CD4-positive, alpha-beta T cell treated with Interleukin-12 subunit alpha and Interleukin-12 subunit beta, for 1 hour (primary cell): Measurements from ENCODE around the gene CSHL1.

ENCODE experiments used
- DNase-seq: peaks from one replicate; pipeline ENCODE4 v3.0.0-alpha.2; 2020

CSHL1 gene

DNA sequence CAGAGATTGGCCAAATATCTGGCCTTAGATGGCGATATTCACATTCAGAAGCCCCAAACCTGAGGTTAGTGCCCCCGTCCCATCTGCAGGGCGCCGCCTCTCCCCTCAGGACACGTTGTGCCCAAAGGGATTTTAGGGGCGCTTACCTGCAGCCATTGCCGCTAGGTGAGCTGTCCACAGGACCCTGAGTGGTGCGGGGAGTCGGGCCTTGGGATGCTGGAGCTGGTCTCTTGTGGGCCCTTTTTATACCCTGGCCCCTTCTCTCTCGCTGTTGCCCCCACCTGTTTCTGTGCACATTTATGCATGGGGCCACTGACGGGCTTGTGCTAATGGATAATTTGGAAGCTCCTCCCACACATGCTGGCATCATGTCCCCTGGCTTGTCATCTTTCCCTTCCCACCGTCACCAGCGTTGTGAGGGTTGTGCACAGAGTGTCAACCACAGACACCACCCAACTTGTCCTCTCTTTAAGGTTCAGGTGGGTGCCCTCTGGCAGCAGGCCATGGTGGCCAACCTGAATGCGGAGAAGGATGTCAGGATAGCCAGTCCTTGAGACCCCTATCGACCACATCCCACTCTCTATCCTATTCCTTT is at the start of gene CSHL1:
CSHL1 (minus strand) TSS at position 218 of the 595 bp plus-strand sequence; CDS start at position 156, 62 bp downstream.
- no peak for DNase-seq

DNA sequence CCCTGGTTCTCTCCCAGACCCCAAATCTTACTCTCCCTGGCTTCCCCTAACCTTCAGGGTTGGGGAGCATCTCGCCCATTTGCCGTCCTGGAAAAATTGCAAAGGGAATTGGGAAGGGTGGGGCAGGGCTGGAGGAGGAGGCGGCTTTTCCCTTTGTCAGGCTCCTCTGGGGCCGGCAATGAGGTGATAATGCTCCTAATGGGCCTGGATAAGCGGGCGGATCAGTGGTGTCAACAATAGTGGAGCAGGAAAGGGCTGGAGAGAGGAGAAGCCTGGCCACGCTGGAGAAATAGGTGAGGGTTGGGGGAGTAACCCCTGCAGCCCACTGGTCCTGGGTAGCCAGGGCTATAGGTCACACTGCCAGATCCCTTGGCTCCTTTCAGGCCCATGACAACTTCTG is 49.4 kb upstream of the CSHL1 start:
- no peak for DNase-seq

DNA sequence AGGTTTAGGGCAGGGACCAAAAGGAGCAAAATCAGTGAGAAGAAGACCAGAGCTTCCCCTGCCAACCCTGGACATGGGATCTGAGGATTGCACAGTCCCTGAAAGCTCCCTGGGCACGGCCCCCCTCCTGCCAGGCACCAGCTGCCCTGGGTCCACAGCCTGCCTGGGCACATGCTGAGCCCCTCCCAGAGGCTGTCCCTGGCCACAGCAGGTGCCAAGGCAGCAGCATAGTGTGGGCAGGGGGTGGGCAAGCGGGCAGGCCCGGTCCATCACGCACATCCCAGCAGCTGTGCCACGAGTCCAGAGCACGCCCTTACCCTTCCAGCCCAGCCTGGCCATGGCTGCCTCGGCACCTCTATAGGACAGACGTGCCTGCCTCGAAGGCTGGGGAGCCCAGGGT is 48.9 kb upstream of the CSHL1 start:
- no peak for DNase-seq

DNA sequence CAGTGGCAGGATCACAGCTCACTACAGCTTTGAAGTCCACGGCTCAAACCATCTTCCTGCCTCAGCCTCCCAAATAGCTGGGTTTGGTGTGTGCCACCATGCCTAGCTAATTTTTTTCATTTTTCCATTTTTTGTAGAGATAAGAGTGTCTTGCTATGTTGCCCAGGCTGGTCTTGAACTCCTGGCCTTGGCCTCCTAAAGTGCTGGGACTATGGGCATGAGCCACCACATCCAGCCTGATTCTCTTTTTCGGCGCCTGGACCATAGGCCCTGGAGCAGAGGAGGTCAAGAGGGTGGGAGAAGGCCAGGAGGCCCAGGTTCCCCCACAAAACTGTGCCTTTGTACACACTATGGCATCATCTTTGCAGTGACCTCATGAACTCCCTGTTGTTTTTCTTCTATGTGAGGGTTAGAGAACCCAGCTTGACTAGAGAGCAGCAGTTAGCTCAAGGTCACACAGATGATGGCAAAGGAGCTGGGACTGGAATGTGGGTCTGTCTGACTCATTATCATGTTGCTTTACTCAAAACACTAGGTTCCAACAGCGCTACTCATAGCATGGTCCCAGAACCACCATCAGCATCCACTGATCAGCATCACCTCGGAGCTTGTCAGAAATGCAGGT is 45.4 kb upstream of the CSHL1 start:
- DNase-seq, result no peak

DNA sequence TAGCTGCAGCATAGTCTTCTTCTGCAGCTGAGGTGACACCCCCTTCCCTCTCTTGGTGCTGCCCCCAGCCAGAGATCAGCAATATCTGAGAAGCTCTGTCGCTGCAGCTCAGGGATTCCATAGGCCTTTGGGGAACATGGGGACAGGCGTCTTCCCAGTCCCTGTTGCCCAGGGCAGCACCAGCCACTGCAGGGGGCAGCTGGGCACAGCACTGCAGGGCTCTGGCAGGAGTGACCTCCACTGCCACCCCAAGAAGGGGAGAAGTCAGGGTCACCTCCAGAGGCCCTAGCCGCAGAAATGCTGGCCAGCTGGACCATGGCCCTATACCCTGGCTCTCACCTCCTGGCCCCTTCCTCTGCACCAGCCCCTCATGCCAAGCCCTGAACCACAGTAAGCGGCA is 44.7 kb upstream of the CSHL1 start:
- DNase-seq, result no peak

DNA sequence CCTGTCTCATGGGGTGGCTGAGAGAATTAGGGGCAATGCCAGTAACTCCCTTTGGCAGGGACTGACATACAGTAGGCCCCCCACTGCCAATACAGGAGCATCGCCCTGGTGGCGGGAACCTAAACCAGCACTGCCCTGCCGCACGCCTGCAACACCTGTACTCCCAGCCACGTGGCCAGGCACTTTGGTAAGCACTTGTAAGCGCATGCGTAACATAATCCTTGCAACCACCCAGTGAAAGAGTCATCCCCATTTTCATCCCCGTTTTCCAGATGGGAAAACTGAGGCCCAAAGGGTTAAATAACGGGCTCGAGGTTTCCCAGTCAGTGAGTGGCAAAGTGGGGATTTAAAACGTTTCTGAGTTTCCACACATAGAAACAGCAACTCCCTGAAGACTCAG is 44.2 kb upstream of the CSHL1 start:
- no peak for DNase-seq

DNA sequence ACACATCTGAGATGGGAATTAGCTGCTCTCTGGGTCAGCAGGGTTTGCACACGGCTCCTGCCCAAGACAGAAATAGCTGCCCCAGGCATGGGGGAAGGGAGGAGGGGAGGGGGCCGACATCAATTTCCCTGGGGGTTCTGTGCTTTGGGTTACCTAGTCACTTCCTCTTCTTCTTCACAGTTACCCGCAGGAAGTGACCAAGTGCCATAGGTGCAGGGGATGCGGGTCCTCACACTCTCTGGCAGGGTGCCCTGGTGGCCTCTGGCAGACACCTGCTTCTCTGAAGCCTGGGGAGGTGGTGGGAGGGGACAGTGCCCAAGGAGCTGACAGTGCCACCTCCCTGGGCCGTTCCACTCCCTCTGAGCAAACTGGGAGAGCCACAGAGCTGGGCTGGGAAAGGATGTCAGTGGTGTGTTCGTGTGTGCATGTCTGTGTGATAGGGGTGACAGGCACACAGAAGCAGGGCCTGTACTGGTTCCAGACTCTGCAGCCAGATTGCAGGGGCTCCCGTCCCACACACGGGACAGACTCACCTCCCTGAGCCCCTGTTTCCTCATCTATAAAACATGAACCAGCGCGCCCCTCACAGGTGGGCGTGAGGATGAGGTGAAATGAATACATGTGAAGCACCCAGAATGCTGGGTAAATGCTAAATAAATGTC is 43.5 kb upstream of the CSHL1 start:
- DNase-seq, result peak; percentile 48

DNA sequence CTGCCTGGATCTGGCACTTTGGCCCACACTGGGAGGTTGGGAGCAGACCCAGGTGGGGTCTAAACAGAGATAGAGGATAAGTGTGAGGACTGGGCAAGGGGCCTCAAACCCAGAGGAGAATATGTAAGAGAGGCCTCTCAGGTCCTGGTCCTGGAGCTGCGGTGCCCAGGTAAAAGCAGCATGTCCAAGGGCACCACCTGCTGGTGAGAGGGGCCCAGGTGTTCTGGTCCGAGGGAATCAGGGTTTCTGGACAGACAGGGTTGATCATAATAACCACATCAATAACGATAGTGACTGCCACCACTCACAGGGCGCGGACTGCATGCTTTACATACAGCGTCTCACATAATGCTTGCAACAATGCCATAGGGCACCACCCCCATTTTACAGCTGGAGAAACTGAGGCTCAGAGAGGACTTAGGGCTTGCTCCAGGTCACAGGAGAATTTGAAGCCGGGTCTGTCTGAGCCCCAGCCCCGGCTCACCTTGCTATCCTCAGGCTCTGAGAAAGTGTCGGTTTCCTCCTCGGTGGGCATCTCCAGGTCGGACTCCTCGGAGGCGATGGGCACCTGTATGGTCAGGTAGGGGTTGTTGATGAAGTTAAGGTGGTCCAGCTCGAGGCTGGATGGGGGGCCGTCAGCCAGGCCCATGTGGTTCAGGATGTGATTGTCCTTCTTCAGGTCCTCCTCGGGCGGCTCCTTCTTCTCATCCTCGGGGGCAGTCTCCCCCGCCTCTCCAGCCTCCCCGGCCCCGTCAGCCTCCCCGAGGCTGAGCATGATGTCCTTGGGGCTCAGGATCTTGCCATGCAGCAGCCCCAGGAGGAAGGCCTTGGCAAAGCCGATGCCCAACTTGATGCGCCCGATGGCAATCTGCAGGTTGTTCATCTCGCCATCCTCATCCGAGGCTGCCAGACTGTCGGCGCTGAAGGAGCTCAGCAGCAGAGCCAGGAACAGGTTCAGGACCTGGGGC is 40.2 kb upstream of the CSHL1 start:
- peak; percentile 52 for DNase-seq

DNA sequence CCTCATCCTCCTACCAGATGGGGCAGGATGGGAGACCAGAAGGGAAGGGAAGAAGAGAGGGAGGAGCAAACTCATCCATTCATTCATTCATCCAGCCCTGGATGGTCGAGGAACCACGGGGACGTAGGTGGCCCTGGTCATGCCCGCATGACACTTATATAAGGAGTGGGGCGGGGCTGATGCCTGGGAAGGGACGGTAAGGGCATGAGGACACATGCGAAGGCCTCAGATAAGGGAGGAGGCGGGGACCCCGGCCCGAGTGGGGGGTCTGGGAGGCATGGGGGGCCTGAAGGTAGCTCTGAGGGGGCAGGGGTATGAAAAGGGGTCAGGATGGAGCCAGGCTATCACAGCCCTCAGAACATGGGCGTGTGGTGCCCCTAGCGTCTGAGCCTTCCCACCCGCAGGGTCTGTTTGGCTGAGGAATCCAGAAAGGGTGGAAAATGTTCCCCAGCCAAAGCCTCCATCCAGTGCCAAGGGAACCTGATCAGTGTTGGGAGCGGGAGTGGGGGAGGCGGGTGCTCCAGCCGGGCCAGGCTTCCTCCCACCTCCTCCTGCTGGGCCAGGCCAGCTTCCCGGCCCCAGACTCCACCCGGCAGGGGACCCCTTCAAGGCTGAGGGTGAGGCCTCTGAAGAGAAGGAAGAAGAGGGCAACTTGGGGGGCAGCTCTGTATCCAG is 38.7 kb upstream of the CSHL1 start:
- DNase-seq, result no peak

DNA sequence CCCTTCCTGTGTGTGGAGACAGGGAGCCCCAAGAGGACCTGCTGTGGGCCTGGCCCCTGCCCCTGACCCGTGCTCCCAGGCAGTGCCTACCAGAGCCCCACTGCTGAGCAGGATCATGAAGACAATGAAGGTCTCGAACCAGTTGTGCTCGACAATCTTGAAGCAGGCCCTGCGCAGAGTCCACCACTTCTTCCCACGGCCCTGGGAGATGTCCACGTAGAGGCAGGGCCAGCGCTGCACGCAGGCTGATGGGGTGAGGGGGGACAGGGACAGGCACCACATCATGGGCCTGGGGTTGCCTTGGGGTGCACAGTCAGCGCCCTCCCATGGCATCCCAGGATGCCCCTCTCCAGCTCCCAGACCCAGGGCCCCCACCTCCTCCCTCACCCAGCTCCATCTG is 37.5 kb upstream of the CSHL1 start:
- DNase-seq, result no peak

DNA sequence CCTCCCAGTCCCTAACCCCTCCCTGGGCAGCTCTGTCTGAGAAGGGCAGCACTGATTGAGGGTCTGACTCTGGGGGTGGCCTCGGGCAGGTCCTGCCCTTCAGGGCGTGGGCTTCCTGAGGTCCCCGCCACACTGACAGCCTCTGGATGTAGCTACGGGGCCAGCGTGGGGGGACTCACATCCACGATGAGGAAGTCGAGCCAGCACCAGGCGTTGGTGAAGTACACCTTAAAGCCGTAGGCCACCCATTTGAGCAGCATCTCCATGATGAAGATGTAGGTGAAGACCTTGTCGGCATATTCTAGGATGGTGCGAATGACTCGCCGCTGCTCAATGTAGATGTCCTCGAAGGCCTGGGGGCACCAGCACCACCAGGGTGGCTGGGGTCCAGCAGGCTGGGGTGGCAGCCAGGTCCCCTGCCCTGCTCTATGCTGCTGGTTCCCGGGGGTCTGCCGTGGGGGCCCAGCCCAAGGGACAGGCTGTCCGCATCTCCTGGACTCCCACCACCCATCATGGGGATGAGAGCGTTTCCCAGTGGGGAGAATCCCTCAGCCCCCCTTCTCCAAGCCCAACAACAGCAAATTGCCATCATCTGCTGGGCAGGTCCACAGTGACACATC is 36.8 kb upstream of the CSHL1 start:
- no peak for DNase-seq

DNA sequence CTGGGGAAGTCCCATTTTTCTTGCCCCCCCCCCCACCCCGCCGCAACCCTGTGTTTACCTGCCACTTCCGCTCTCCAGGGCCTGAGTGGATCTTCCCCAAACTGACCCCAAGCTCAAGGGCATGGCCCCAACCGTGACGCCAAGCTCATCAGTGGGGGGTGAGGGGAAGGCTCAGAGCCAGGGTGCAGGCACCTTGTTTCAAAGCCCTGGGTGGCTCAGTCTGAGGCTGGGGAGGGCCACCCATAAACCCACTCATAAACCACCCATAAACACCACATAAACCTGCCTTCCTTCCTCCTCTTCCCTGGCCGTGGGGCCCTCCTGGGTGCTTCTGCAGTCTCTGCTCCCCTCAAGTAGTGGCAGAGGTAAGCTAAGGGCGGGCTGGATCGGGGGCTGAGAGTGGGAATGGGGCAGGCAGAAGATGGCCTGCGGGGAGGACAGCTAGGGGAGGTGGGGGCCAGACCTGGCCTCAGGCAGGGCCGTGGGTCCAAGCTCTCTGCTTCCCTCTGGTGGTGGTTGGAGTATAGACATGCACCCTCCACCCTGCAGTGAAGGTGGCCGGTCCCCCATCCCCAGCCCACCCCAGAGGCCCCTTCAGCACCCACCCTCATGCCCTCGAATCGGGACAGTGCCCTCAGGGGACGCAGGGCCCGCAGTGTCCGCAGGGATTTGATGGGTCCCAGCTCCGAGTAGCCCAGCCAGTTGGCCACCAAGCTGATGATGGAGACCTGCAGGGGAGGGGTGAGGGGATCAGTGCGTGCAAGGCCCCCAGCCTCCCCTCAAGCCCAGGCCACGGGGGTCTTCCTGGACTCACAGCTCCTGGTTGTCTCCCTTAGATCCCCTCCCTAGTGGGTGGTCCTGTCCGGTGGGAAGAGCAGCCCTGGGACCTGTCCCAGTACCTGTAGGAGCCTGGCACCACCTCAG is 35.6 kb upstream of the CSHL1 start:
- DNase-seq, result peak; percentile 65

DNA sequence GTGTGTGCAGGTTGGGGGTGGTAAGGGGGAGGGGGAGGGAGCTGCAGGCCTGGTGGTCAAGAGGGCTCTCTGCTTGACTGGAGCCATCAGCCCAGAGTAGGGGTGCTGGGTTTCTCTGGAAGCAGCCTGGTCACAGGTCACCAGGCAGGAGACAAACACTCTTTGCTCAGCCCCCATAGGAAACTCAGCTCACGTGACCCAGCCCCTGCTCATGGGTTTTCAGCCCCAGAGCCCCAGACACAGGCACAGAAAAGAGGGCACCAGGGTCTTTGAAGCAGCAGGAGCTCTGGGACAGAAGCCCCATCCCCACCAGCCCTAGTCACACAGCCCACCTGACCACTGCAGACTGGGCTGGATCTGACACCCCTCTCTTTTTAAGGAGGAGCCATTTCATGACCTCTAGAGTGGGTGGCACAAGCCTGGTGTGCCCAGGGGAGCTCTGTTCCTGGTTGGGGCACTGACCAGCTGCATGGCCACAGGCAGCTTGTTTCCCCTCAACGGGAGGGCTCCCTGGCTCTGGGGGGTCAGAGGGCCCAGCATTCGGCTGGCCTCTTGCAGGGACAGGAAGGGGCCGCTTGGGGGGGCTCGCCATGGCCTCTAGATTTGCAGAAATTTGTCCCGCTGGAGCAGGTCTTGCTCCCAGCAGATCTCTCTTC is 34.9 kb upstream of the CSHL1 start:
- DNase-seq, result no peak

DNA sequence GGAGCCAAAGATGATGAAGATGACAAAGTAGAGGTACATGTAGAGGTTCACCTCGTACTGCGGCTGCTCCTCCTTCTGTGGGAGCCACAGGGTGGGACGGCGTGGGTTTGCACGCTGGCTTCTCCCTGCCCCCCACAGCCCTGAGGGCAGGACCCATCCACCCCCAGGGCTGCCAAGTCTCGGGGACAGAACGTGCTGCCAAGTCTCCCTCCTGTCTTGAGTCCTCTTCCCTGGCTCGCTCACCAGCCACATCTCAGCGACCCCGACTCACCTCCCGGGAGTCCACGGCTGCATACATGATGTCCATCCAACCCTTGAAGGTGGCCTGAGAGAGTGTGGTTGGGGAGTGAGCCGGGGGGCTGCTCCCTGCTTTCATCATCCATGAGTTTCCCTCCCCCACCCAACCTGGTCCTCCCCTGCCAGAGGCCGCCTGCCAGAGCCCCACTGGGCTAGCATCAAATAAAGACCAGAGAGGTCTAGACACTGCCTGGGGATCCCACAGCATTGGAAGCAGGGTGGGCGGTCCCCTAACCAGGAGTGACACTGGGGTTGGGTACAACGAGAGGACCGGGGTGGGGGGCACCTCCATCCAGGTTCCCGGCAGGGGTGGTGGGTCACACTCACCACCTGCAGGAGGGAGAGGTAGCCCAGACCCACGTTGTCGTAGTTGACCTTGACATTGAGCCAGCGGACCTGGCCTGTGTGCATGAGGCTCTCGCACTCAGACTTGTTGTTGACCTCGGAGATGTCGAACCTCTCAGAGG is 33.9 kb upstream of the CSHL1 start:
- DNase-seq, result no peak

DNA sequence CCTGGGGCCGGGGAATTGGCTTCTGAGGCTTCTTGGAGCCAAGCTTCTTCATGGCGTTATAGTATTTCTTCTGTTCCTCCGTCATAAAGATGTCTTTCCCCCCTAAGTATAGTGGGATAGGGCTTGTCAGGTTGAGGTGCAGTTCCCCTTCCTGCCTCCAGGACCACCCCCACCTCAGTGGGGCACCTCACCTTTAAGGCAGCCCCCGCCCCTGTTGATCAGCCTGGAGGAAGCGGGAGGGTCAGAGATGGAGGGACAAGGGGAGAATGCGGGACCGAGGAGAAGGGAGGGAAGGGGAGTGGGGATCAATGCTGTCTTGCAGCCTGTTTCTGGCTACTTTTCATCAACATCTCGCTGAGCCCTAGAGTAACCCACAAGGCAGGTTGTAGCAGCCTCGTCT is 32.7 kb upstream of the CSHL1 start:
- no peak for DNase-seq

DNA sequence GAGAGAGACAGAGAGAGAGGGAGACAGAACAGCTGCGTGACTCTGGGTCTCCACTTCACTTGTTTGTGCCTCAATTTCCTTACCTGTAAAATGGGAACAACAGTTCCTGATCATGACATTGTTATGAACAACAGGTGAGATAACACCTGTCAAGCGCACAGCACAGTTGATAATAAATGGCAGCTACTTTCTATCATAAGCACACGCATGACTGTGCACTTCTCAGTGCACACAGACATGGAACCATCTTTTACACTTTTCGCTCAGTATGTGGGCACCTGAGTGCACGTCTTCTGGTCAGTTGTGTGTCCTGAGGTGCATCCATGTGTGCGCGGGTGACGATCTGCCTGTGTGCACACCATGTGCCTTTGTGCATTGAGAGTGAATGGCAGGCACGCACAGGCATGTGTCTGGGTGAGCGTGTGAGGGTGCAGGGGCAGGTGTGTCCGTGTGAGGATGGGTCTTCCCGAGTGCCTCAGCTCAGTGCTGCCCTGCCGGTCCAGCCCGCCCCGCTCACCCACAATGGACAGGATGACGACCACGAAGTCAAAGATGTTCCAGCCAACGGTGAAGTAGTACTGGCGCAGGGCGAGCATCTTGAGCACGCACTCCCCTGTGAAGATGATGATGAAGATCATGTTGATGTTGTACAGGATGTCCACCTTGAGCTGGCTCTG is 31.4 kb upstream of the CSHL1 start:
- DNase-seq, result no peak

DNA sequence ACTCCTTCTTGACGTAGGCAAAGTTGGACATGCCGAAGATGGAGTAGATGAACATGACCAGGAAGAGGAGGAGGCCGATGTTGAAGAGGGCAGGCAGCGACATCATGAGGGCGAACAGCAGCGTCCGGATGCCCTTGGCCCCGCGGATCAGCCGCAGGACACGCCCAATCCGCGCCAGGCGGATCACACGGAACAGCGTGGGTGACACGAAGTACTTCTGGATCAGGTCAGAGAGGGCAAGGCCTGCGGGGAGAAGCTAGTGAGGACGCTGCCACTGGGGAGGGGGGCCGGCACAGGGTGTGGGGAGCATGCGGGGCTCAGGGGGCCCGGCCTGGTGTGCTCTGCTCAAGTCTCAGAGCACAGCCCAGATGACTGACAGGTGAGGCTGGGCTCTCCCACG is 30.7 kb upstream of the CSHL1 start:
- DNase-seq, result no peak

DNA sequence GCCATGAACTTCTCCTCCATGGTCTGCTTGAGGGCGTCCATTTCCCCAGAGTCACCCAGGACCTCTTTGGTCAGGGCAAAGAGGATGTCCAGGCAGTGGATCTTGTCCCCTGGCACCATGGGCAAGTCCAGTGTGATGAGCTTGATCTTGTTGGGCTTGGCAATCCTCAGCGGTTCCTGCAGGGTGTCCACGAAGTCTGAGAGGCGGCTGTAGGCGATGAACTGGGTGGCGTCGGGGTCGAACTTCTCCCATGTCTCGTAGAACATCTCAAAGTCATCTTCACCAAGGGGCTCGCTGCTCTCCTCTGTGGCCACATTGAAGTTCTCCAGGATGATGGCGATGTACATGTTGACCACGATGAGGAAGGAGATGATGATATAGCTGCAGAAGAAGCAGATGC is 30.1 kb upstream of the CSHL1 start:
- no peak for DNase-seq

DNA sequence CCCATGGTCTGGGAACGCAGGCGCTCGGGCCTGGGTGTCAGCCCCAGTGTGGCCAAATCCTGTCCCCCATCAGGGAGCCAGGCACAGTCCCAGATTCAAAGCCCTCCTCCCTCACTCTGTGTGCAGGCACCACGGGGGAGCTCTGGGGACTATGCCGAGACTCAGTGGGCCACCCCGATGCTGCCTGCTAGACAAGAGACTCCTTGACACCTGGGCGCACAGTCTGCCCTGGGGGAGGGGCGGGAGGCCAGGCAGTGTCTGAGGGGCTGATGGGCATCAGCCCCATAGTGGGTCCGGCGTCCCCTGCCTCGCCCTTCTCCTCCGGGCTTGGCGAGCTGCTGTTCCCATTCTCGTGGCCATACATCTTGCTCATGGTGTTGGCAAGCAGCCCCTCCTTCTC is 29.5 kb upstream of the CSHL1 start:
- no peak for DNase-seq
